Progenitor cell of endocrine pancreas (in vitro differentiated cells): ENCODE data around the gene VEPH1. TPM values are rescaled to one million over a fixed set of nuclear protein-coding genes. Genes with fewer than 3 reads are reported as not detected.

Experiments
- DNase-seq: peaks from one replicate; pipeline ENCODE4 v3.0.0; 2021; ENCODE audit warnings: low spot score; ENCODE audit not compliant: unreplicated experiment
- H3K27ac Mint-ChIP-seq: 2 replicates; pipeline ENCODE4 v1.8.0; 2021; ENCODE audit warnings: mild to moderate bottlenecking, moderate library complexity, mixed read lengths
- H3K27me3 Mint-ChIP-seq: 2 replicates; pipeline ENCODE4 v1.8.0; 2021; ENCODE audit warnings: mixed read lengths
- H3K36me3 Mint-ChIP-seq: 2 replicates; pipeline ENCODE4 v1.8.0; 2022; ENCODE audit warnings: mixed read lengths; ENCODE audit not compliant: insufficient read depth
- H3K4me1 Mint-ChIP-seq: 2 replicates; pipeline ENCODE4 v1.8.0; 2021; ENCODE audit warnings: low read depth, mixed read lengths
- H3K4me3 Mint-ChIP-seq: 2 replicates; pipeline ENCODE4 v1.8.0; 2021; ENCODE audit warnings: low read depth, mild to moderate bottlenecking, moderate library complexity, mixed read lengths
- H3K9me3 Mint-ChIP-seq: 2 replicates; pipeline ENCODE4 v1.8.0; 2021; ENCODE audit warnings: low read depth, mixed read lengths
- CTCF ChIP-seq: fragments of 200-600 bp; sonication (generic); IDR thresholded peaks from one replicate; pipeline ENCODE4 v1.5.0; 2021; ENCODE audit warnings: antibody characterized with exemption, mild to moderate bottlenecking; ENCODE audit not compliant: unreplicated experiment
- total RNA-seq: library from RNA; stranded (reverse); gene quantifications from 2 replicates; pipeline ENCODE4 v1.2.1, GENCODE V29; 2021

Gene VEPH1
- total RNA-seq, 1 donor from 2014 or later: 12.3 TPM

GRCh38 chr3:157310329-157311052 is 192.7 kb downstream of the VEPH1 start:
- Mint-ChIP-seq H3K36me3 (no peaks in the 10 kb centered on the region), H3K27me3 (no peaks in the 10 kb centered on the region), H3K9me3 (no peaks in the 10 kb centered on the region), H3K27ac (no peak overlapping the region), H3K4me1 (no peaks in the 10 kb centered on the region), H3K4me3 (no peak overlapping the region)
- no peak for TF ChIP-seq CTCF
- no peak for DNase-seq

- no peak overlapping the region for H3K27ac Mint-ChIP-seq
- no peak for TF ChIP-seq CTCF
- no peaks in the 10 kb centered on the region for H3K36me3 Mint-ChIP-seq
- H3K9me3 Mint-ChIP-seq: no peaks in the 10 kb centered on the region
- no peaks in the 10 kb centered on the region for H3K4me1 Mint-ChIP-seq
- no peaks in the 10 kb centered on the region for H3K27me3 Mint-ChIP-seq
- no peak for DNase-seq
- H3K4me3 Mint-ChIP-seq: no peak overlapping the region
These were observed 196.7 kb downstream of the VEPH1 start for GRCh38 chr3:157306502-157306901.

GRCh38 chr3:157305392-157305791 is 197.8 kb downstream of the VEPH1 start:
- Mint-ChIP-seq H3K27me3 (no peaks in the 10 kb centered on the region), H3K4me1 (no peaks in the 10 kb centered on the region), H3K9me3 (no peaks in the 10 kb centered on the region), H3K27ac (no peak overlapping the region), H3K4me3 (no peak overlapping the region), H3K36me3 (no peaks in the 10 kb centered on the region)
- no peak for DNase-seq
- no peak for TF ChIP-seq CTCF

GRCh38 chr3:157301755-157302154 is 201.5 kb downstream of the VEPH1 start:
- no peak for DNase-seq
- Mint-ChIP-seq H3K27me3 (no peaks in the 10 kb centered on the region), H3K4me1 (no peaks in the 10 kb centered on the region), H3K27ac (no peak overlapping the region), H3K4me3 (no peak overlapping the region), H3K36me3 (no peaks in the 10 kb centered on the region), H3K9me3 (no peaks in the 10 kb centered on the region)
- no peak for TF ChIP-seq CTCF

GRCh38 chr3:157300981-157301663 is 202.1 kb downstream of the VEPH1 start:
- no peaks in the 10 kb centered on the region for H3K4me1 Mint-ChIP-seq
- no peaks in the 10 kb centered on the region for H3K27me3 Mint-ChIP-seq
- H3K36me3 Mint-ChIP-seq: no peaks in the 10 kb centered on the region
- TF ChIP-seq CTCF: no peak
- no peak overlapping the region for H3K27ac Mint-ChIP-seq
- no peak for DNase-seq
- no peaks in the 10 kb centered on the region for H3K9me3 Mint-ChIP-seq
- no peak overlapping the region for H3K4me3 Mint-ChIP-seq
